GM19468 (cell line): ENCODE results near the gene PTBP3.
A peak's percentile ranks its signal among the peaks of the same experiment; 100 is the strongest.
"Not testable (repeated sequence)": the region's sequence is repeated elsewhere in the genome, so short reads cannot be mapped to it uniquely, and the experiment has no call there.

Source experiments
- ATAC-seq: cut with Tn5 transposase; IDR thresholded peaks from one replicate; pipeline ENCODE4 v1.9.1; 2021; ENCODE audit warnings: mild to moderate bottlenecking, moderate library complexity, moderate number of reproducible peaks; ENCODE audit not compliant: unreplicated experiment; ENCODE audit errors: extremely low read depth

The PTBP3 gene

GRCh38 chr9:112232233-112232632, 101.2 kb downstream of the PTBP3 start:
- ATAC-seq = no peak

DNA sequence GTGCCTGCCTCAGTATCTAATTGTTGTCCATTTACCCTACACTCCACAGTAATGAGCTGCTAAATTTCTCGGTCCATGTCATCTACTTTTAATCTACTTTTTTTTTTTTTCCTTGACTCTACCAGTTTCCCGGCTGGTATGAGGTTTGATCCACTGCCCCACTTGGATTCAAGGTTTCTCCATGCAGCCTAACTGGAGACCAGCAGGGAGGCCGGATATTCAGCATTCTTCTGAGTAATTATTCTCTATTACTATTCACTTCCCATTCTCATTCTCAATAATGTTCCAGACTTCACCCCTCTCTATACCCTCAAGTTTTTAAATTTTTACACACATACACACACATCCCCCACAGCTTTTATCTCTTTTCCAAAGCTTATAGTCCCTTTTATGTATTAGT, 107.3 kb downstream of the PTBP3 start:
- ATAC-seq = no peak

DNA sequence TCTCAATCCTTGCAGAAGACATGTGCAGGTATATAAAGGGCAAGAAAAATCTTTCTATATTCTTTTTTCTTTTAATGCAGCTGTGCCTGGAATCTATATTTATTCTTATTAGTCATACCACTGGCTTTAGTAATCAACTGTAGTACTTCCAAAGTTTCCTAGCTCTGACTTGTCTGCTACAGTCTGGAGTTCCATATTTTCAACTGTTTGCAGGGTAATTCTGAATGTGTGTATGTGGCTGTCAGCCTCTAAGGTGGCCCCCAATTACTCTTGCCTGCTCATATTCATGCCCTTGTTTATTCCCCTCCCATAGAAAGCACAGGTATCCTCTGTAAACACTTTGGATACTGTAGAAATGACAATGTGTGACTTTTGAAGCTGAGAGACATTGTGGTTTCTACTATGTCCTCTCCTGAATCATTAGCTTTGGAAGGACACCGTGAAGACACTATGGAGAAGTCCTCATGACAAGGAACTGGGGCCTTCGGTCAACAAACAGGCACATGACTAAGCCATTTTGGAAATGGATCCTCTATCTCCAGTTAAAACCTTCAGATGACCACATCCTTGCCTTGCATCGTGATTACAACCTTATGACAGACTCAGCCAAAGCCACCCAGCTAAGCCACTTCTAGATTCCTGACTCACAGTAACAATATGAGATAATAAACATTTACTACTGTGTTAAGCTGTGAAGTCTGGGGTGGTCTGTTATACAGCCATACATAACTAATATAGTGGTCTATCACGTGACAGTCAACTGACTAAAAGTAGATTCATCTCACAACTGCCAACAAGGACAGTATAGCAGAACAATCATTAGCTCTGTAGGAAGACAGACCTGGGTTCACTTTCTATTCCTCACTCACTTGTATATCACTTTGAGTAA, 108.8 kb downstream of the PTBP3 start:
- ATAC-seq = no peak

GRCh38 chr9:112218908-112219307, 114.5 kb downstream of the PTBP3 start:
- ATAC-seq = peak; percentile 75

- no peak for ATAC-seq
Measured at GRCh38 chr9:112212926-112213325, 120.5 kb downstream of the PTBP3 start.

DNA sequence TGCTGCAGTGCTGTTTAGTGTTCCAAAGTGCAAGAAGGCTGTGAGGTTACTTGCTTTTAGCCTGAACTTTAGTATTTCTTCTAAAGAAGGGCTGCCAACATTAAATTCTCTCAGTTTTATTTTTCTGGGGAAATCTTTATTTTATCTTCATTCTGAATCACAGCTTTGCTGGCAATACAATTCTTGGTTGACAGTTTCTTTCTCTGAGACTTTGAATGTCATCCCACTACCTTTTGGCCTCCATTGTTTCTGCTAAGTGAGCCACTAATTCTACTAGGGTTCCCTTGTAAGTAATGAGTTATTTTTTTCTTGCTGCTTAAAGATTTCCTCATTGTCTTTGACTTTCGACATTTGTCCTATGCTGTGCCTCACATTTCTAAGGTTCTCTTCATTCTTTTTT, 126.0 kb downstream of the PTBP3 start:
- no peak for ATAC-seq

DNA sequence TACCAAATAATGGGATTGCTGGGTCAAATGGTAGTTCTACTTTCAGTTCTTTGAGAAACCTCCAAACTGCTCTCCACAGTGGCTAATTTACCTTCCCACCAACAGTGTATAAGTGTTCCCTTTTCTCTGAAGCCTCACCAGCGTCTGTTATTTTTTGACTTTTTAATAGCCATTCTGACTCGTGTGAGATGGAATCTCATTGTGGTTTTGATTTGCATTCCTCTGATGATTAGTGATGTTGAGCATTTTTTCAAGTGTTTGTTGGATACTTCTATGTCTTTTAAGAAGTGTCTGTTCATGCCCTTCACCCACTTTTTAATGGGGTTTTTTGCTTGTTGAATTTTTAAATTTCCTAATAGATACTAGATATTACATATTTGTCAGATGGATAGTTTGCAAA, 129.9 kb downstream of the PTBP3 start:
- no peak for ATAC-seq

DNA sequence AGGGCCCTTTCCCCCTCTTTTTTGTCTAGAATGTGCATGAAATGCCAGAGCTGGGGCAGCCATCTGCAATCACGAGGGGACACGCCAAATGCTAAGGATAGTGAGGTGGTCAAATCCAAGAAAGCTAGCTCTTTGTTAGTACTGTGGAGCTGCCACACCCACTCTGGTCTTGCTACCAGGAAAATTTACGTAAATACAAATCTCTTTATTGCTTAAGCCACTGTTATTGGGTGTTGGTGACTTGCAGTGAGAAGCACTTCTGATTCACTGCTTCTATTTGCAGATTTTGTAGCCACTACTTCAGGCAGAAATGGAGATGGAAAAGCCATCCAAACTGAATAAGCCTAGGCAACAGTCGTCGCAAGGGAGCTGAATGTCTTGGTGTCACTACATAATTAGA, 132.7 kb downstream of the PTBP3 start:
- no peak for ATAC-seq

GRCh38 chr9:112198646-112199045, 134.8 kb downstream of the PTBP3 start:
- ATAC-seq = no peak

DNA sequence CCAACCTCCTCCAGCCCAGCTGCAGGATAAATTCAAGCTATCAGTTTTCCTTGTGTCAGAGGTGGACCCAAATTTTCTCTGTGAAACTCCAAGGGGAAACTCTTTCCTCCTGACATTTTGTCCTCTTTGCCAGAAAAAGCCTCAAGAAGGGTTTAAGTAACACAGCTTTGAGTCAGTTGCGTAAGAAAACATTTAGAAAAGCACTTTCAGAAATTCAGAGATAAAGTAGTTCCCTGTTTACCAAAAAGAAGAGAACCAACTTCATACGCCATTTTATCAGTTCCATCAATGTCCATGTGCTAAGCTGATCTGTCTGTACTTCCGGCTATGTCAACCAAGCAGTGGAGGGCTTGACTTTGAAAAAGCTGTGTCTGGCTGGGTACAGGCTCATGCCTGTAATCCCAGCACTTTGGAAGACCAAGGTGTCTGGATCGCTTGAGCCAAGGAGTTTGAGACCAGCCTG, 138.4 kb downstream of the PTBP3 start:
- no peak for ATAC-seq

DNA sequence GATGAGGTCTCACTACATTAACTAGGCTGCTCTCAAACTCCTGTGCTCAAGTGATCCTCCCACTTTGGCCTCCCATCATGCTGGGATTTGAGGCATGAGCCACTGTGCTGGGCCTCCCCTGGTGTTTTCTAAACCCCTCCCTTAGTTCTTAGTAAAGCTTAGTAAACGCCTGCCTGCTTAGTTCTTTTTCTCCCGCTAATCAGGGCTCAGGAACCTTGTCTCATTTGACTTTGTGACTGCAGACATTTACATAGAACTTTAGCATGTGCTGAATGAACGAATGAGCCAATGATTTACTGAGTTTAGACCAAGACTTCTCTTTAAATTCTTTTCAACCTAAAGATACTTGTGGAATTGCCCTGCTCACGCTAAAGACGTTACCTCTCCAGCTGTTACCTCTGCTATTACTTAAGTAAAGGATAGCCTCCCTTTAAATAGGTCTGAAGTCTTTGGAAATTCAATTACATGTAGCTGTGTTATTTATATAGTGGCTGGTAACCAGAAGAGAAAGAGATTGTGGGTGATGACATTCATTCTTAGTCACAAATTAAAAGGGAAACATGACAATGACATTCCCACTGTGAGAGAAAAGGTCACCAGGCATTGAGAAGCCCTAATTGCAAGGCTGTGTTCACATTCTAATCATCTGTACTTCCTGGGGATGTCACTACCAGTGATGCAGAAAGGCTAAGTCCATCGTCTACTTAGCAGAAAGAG, 139.7 kb downstream of the PTBP3 start:
- ATAC-seq = no peak

DNA sequence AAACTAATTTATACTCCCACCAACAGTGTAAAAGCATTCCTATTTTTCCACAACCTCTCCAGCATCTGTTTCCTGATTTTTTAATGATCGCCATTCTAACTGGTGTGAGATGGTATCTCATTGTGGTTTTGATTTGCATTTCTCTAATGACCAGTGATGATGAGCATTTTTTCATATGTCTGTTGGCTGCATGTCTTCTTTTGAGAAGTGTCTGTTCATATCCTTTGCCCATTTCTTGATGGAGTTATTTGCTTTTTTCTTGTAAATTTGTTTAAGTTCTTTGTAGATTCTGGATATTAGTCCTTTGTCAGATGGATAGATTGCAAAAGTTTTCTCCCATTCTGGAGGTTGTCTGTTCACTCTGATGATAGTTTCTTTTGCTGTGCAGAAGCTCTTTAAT, 143.1 kb downstream of the PTBP3 start:
- not testable (repeated sequence) for ATAC-seq

GRCh38 chr9:112188884-112189283, 144.5 kb downstream of the PTBP3 start:
- ATAC-seq = no peak

GRCh38 chr9:112187404-112187803, 146.0 kb downstream of the PTBP3 start:
- ATAC-seq = no peak

DNA sequence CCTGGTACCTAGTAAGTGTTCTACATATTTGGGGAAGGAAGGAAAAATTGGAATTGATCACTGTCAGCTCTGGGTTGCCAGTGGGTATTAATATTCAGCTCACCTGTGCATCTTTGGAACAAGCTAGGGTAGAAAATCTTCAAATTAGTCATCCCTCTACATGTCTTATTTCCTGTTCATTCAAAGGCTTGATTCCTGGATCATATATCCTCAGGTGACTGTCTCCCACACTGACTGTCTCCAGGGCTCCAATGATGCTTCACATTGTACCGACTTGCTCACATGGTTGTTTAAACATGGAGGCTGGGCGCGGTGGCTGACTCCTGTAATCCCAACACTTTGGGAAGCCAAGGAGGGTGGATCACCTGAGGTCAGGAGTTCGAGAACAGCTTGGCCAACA, 146.7 kb downstream of the PTBP3 start:
- ATAC-seq = no peak

DNA sequence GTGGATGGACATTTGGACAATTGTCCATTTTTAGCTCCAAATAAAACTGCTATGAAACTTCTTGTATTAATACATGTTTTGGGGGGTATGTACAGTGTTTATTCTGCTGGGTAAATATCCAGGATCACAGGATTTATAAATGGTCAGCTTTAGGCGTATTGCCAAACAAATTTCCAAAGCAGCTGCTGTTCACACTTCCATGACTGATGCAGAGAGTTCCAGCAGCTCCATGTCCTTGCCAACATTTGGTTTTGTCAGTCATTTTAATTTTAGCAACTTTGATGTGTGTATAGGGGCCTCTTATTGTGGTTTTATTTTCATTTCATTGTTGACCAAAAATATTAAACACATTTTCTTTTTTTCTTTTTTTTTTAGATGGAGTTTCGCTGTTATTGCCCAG, 148.5 kb downstream of the PTBP3 start:
- no peak for ATAC-seq

- ATAC-seq = no peak
Measured at GRCh38 chr9:112184221-112184620, 149.2 kb downstream of the PTBP3 start.

DNA sequence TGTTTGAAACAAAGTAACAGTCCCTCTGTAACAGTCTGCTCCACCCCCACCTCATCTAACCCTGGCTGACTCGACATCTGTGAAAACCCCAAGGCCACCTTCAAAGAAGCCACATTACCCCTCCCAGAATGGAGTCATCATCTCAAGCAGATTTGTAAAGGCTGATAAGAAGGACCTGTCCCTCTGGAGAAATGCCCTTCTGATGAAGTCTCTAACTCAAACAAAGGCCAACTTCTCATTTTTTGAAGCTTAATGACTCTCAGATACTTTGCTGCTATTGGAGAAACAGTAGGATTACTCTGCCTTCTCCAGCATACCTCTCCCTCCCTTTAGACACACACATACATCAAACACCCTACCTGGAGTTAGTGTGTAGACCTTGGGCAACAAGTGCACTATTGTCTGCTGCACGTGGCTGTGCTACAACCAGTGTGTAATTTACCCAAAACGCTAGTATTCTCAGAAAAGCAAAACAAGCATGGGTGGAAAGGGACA, 153.0 kb downstream of the PTBP3 start:
- ATAC-seq = no peak

DNA sequence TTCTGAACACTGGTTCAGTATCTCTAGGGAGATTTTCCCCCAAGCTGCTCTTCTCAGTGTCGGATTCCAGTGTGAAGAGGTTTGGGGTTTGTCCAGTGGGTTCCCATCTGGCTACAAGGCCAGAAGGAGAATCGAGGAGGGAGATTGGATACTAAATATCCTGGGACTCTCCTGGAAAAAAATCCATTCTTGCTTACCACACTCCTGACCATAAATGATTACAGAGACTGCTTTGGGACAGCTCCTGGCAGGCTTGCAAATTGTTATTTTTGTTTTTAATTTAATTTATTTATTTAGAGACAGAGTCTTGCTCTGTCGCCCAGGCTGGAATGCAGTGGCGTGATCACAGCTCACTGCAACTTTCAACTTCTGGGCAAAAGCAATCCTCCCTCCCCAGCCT, 153.6 kb downstream of the PTBP3 start:
- no peak for ATAC-seq

- ATAC-seq = no peak
Measured at GRCh38 chr9:112176524-112176923, 156.9 kb downstream of the PTBP3 start.

DNA sequence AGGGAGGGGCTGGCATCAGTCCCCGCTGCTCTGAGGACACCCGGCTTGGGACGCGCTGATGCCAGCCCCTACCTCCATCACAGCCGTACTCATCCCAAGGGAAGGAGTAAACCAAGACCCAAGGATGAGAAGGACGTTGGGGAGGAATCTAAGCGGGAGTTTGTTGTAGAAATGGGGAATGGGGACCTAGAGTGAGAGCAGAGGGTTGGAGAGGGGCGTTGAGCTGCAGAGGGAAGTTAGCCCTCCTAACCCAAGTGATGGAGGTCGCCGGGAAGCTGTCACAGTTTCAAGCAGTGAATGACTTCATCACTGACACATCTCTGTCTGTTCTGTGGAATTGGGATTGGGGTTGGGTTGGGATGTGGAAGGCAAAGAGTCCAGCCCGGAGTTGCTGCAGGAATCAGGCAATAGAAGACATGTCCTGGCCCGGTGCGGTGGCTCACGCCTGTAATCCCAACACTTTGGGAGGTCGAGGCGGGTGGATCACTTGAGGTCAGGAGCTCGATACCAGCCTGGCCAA, 157.6 kb downstream of the PTBP3 start:
- ATAC-seq = no peak
